ENCODE results near the gene SEC61B. TPM values are rescaled to one million over a fixed set of nuclear protein-coding genes. Genes with fewer than 3 reads are reported as not detected.
"Not testable (repeated sequence)": the region's sequence is repeated elsewhere in the genome, so short reads cannot be mapped to it uniquely, and the experiment has no call there.

The SEC61B gene
- total and polyA plus RNA-seq, 5 donors: 46.4 to 103 (median 52.1) TPM

- intact Hi-C loops (cut with DNase I): no loop called here
- no peak for ATAC-seq
- no peak for DNase-seq
- Histone ChIP-seq H3K27ac (ENCODE audit: low read length) (peak overlapping the region; percentile 92), H3K4me3 (ENCODE audit: low read length) (peak overlapping the region; percentile 98), H3K9me3 (ENCODE audit: control insufficient read depth, low read length) (no peaks in the 10 kb centered on the region), H3K27me3 (ENCODE audit: control insufficient read depth, insufficient read depth) (no peaks in the 10 kb centered on the region), H3K4me1 (ENCODE audit: control insufficient read depth, insufficient read depth, low read length) (peaks cover 2% of the 10 kb centered on the region)
- 0% methylated on average over 25 of the region's 25 CpGs for WGBS
These were observed 839 bp upstream of the SEC61B start for GRCh38 chr9:99221266-99221620.

- no peak for DNase-seq
- ATAC-seq: peak in 1 of 2 donors; percentile 59
- intact Hi-C loops (cut with DNase I): no loop called here
- Histone ChIP-seq H3K27ac (ENCODE audit: low read length) (peak overlapping the region; percentile 92), H3K4me3 (ENCODE audit: low read length) (peak overlapping the region; percentile 98), H3K27me3 (ENCODE audit: control insufficient read depth, insufficient read depth) (no peaks in the 10 kb centered on the region), H3K4me1 (ENCODE audit: control insufficient read depth, insufficient read depth, low read length) (peaks cover 3% of the 10 kb centered on the region), H3K9me3 (ENCODE audit: control insufficient read depth, low read length) (no peaks in the 10 kb centered on the region)
- WGBS: 7% methylated on average over 30 of the region's 30 CpGs
These were observed 561 bp downstream of the SEC61B start for GRCh38 chr9:99222416-99223270.

GRCh38 chr9:99224445-99224844 is 2.4 kb downstream of the SEC61B start:
- DNase-seq: no peak
- 87% methylated on average over 2 of the region's 2 CpGs for WGBS
- ATAC-seq: no peak
- intact Hi-C loops (cut with DNase I): no loop called here
- Histone ChIP-seq H3K9me3 (ENCODE audit: control insufficient read depth, low read length) (no peaks in the 10 kb centered on the region), H3K27ac (ENCODE audit: low read length) (no peak overlapping the region), H3K4me1 (ENCODE audit: control insufficient read depth, insufficient read depth, low read length) (peaks cover 3% of the 10 kb centered on the region), H3K4me3 (ENCODE audit: low read length) (no peak overlapping the region), H3K27me3 (ENCODE audit: control insufficient read depth, insufficient read depth) (no peaks in the 10 kb centered on the region)

GRCh38 chr9:99226054-99226453 is 4.0 kb downstream of the SEC61B start:
- Histone ChIP-seq H3K4me1 (ENCODE audit: control insufficient read depth, insufficient read depth, low read length) (peaks cover 3% of the 10 kb centered on the region), H3K27me3 (ENCODE audit: control insufficient read depth, insufficient read depth) (no peaks in the 10 kb centered on the region), H3K9me3 (ENCODE audit: control insufficient read depth, low read length) (no peaks in the 10 kb centered on the region), H3K4me3 (ENCODE audit: low read length) (no peak overlapping the region), H3K27ac (ENCODE audit: low read length) (no peak overlapping the region)
- intact Hi-C loops (cut with DNase I): no loop called here
- 62% methylated on average over 5 of the region's 5 CpGs for WGBS
- ATAC-seq: no peak
- no peak for DNase-seq

- H3K4me1 ChIP-seq (ENCODE audit: control insufficient read depth, insufficient read depth, low read length): peaks cover 3% of the 10 kb centered on the region
- DNase-seq: no peak
- H3K9me3 ChIP-seq (ENCODE audit: control insufficient read depth, low read length): no peaks in the 10 kb centered on the region
- H3K4me3 ChIP-seq (ENCODE audit: low read length): no peak overlapping the region
- no peak for ATAC-seq
- H3K27me3 ChIP-seq (ENCODE audit: control insufficient read depth, insufficient read depth): no peaks in the 10 kb centered on the region
- WGBS: 93% methylated on average over 3 of the region's 3 CpGs
- H3K27ac ChIP-seq (ENCODE audit: low read length): no peak overlapping the region
- intact Hi-C loops (cut with DNase I): no loop called here
These were observed 8.1 kb downstream of the SEC61B start for GRCh38 chr9:99230206-99230605.

- Histone ChIP-seq H3K4me3 (ENCODE audit: low read length) (no peak overlapping the region), H3K9me3 (ENCODE audit: control insufficient read depth, low read length) (no peaks in the 10 kb centered on the region), H3K27me3 (ENCODE audit: control insufficient read depth, insufficient read depth) (no peaks in the 10 kb centered on the region), H3K27ac (ENCODE audit: low read length) (no peak overlapping the region), H3K4me1 (ENCODE audit: control insufficient read depth, insufficient read depth, low read length) (no peaks in the 10 kb centered on the region)
- WGBS: 80% methylated on average over 2 of the region's 2 CpGs
- intact Hi-C loops (cut with DNase I): no loop called here
- ATAC-seq (no peak), DNase-seq (peak in 1 of 3 donors; percentile 50)
These were observed 9.6 kb downstream of the SEC61B start for GRCh38 chr9:99231711-99232110.

GRCh38 chr9:99234618-99235017 is 12.5 kb downstream of the SEC61B start:
- ATAC-seq (no peak), DNase-seq (no peak)
- intact Hi-C loops (cut with DNase I): no loop called here
- H3K4me3 ChIP-seq (ENCODE audit: low read length): no peak overlapping the region
- WGBS: 86% methylated on average over 2 of the region's 2 CpGs
- no peak overlapping the region for H3K27ac ChIP-seq (ENCODE audit: low read length)
- H3K27me3 ChIP-seq (ENCODE audit: control insufficient read depth, insufficient read depth): no peaks in the 10 kb centered on the region
- peaks cover 2% of the 10 kb centered on the region for H3K4me1 ChIP-seq (ENCODE audit: control insufficient read depth, insufficient read depth, low read length)
- no peaks in the 10 kb centered on the region for H3K9me3 ChIP-seq (ENCODE audit: control insufficient read depth, low read length)

GRCh38 chr9:99235069-99235468 is 13.0 kb downstream of the SEC61B start:
- peaks cover 4% of the 10 kb centered on the region for H3K4me1 ChIP-seq (ENCODE audit: control insufficient read depth, insufficient read depth, low read length)
- ATAC-seq (no peak), DNase-seq (no peak)
- no peaks in the 10 kb centered on the region for H3K27me3 ChIP-seq (ENCODE audit: control insufficient read depth, insufficient read depth)
- no peaks in the 10 kb centered on the region for H3K9me3 ChIP-seq (ENCODE audit: control insufficient read depth, low read length)
- no peak overlapping the region for H3K4me3 ChIP-seq (ENCODE audit: low read length)
- intact Hi-C loops (cut with DNase I): no loop called here
- H3K27ac ChIP-seq (ENCODE audit: low read length): no peak overlapping the region

- intact Hi-C loops (cut with DNase I): no loop called here
These were observed 14.0 kb downstream of the SEC61B start for GRCh38 chr9:99235926-99236634.

GRCh38 chr9:99237356-99237755 is 15.3 kb downstream of the SEC61B start:
- no peak overlapping the region for H3K27ac ChIP-seq (ENCODE audit: low read length)
- no peaks in the 10 kb centered on the region for H3K27me3 ChIP-seq (ENCODE audit: control insufficient read depth, insufficient read depth)
- no peak overlapping the region for H3K4me3 ChIP-seq (ENCODE audit: low read length)
- H3K9me3 ChIP-seq (ENCODE audit: control insufficient read depth, low read length): no peaks in the 10 kb centered on the region
- peaks cover 7% of the 10 kb centered on the region for H3K4me1 ChIP-seq (ENCODE audit: control insufficient read depth, insufficient read depth, low read length)
- ATAC-seq (no peak), DNase-seq (no peak)
- intact Hi-C loops (cut with DNase I): no loop called here

More at GRCh38 chr9:99235926-99236634, 14.0 kb downstream of the SEC61B start:
- 79% methylated on average over 7 of the region's 7 CpGs for WGBS
- H3K27me3 ChIP-seq (ENCODE audit: control insufficient read depth, insufficient read depth): no peaks in the 10 kb centered on the region
- peaks cover 7% of the 10 kb centered on the region for H3K4me1 ChIP-seq (ENCODE audit: control insufficient read depth, insufficient read depth, low read length)
- no peaks in the 10 kb centered on the region for H3K9me3 ChIP-seq (ENCODE audit: control insufficient read depth, low read length)
- no peak overlapping the region for H3K27ac ChIP-seq (ENCODE audit: low read length)
- ATAC-seq (no peak), DNase-seq (no peak)
- no peak overlapping the region for H3K4me3 ChIP-seq (ENCODE audit: low read length)

- H3K27ac ChIP-seq (ENCODE audit: low read length); H3K27me3 ChIP-seq (ENCODE audit: control insufficient read depth, insufficient read depth); H3K4me3 ChIP-seq (ENCODE audit: low read length); DNase-seq; intact Hi-C loops (cut with DNase I); ATAC-seq; H3K9me3 ChIP-seq (ENCODE audit: control insufficient read depth, low read length); H3K4me1 ChIP-seq (ENCODE audit: control insufficient read depth, insufficient read depth, low read length): not testable (repeated sequence)
- WGBS: 95% methylated on average over 4 of the region's 4 CpGs
These were observed 15.8 kb downstream of the SEC61B start for GRCh38 chr9:99237849-99238248.
